HEK293 (cell line): ENCODE data around the gene FUT8.

Source experiments
- CTCF ChIA-PET: fragments of 350-600 bp; formaldehyde crosslinking; extraction: SDS; loops from one replicate; lab custom pipeline; 2021; ENCODE audit warnings: antibody characterized with exemption; lab: Yijun Ruan, JAX
- POLR2A ChIA-PET: fragments of 300-600 bp; formaldehyde crosslinking; extraction: SDS; loops from one replicate; lab custom pipeline; 2020; ENCODE audit warnings: antibody characterized with exemption, inconsistent platforms; lab: Yijun Ruan, JAX
- H3K27ac ChIP-seq: fragments of 200-500 bp; sonication (Bioruptor generic); 2 replicates; pipeline ENCODE4 v1.5.1; 2014; ENCODE audit warnings: low read depth, low read length, control low read depth, inconsistent platforms; ENCODE audit errors: extremely low read depth
- H3K36me3 ChIP-seq, 2 experiments: fragments of 200-500 bp in 1 of 2; sonication (Bioruptor generic) in 1 of 2; 1 replicate in 1 of 2; 2 replicates in 1 of 2; pipeline ENCODE4 v1.5.1; 2014 to 2017; ENCODE audit warnings: inconsistent platforms in 2 of 2, low read length in 2 of 2; ENCODE audit not compliant: control insufficient read depth in 2 of 2, insufficient read depth in 1 of 2
- H3K4me1 ChIP-seq: fragments of 200-500 bp; sonication (Bioruptor generic); 2 replicates; pipeline ENCODE4 v1.5.1; 2014; ENCODE audit warnings: mild to moderate bottlenecking, low read length, inconsistent platforms; ENCODE audit not compliant: control insufficient read depth, insufficient read depth
- H3K4me3 ChIP-seq: 2 replicates; pipeline ENCODE4 v1.5.1; 2011; ENCODE audit warnings: low read depth, mild to moderate bottlenecking, control low read depth, low read length, moderate library complexity
- H3K9me3 ChIP-seq: fragments of 200-500 bp; sonication (Bioruptor generic); 2 replicates; pipeline ENCODE4 v1.5.1; 2014; ENCODE audit warnings: low read depth, low read length, inconsistent platforms; ENCODE audit not compliant: control insufficient read depth, insufficient read depth
- EGR2 ChIP-seq: fragments of 450-650 bp; formaldehyde crosslinking; IDR thresholded peaks from 2 replicates; pipeline ENCODE4 v1.5.1; 2016; ENCODE audit warnings: low read depth, missing biosample characterization, missing genetic modification characterization
- ELK4 ChIP-seq: IDR thresholded peaks from 2 replicates; pipeline ENCODE4 v1.6.1; 2011; ENCODE audit warnings: mild to moderate bottlenecking, low read depth, low read length, borderline replicate concordance
- HOXC10 ChIP-seq: sonication (generic); formaldehyde crosslinking; IDR thresholded peaks from 2 replicates; pipeline ENCODE4 v1.8.1; 2023; ENCODE audit warnings: mild to moderate bottlenecking, missing genetic modification reagents
- OSR2 ChIP-seq: fragments of 450-650 bp; formaldehyde crosslinking; IDR thresholded peaks from 2 replicates; pipeline ENCODE4 v1.5.1; 2016; ENCODE audit warnings: missing biosample characterization, missing genetic modification characterization
- PRDM1 ChIP-seq: fragments of 450-650 bp; formaldehyde crosslinking; IDR thresholded peaks from 2 replicates; pipeline ENCODE4; 2016; ENCODE audit warnings: missing biosample characterization, missing genetic modification characterization
- TRIM28 ChIP-seq: IDR thresholded peaks from 2 replicates; pipeline ENCODE4 v1.6.1; 2011; ENCODE audit warnings: low read length, control low read depth, borderline replicate concordance
- WT1 ChIP-seq: fragments of 450-650 bp; formaldehyde crosslinking; IDR thresholded peaks from 2 replicates; pipeline ENCODE4 v1.5.1; 2016; ENCODE audit warnings: missing biosample characterization, missing genetic modification characterization
- ZFP41 ChIP-seq: fragments of 450-650 bp; formaldehyde crosslinking; IDR thresholded peaks from 2 replicates; pipeline ENCODE4 v1.5.1; 2016; ENCODE audit warnings: missing biosample characterization, missing genetic modification characterization, borderline replicate concordance
- ZNF138 ChIP-seq: fragments of 450-650 bp; formaldehyde crosslinking; IDR thresholded peaks from 2 replicates; pipeline ENCODE4 v1.5.1; 2016; ENCODE audit warnings: missing biosample characterization, missing genetic modification characterization, borderline replicate concordance
- ZNF169 ChIP-seq: fragments of 450-650 bp; formaldehyde crosslinking; IDR thresholded peaks from 2 replicates; pipeline ENCODE4 v1.5.1; 2016; ENCODE audit warnings: missing biosample characterization, missing genetic modification characterization
- ZNF223 ChIP-seq: fragments of 450-650 bp; formaldehyde crosslinking; IDR thresholded peaks from 2 replicates; pipeline ENCODE4 v1.5.1; 2016; ENCODE audit warnings: missing biosample characterization, missing genetic modification characterization
- ZNF280C ChIP-seq: fragments of 450-650 bp; formaldehyde crosslinking; IDR thresholded peaks from 2 replicates; pipeline ENCODE4 v1.5.1; 2016; ENCODE audit warnings: missing biosample characterization, missing genetic modification characterization
- ZNF280D ChIP-seq: fragments of 450-650 bp; formaldehyde crosslinking; IDR thresholded peaks from 2 replicates; pipeline ENCODE4 v1.5.1; 2016; ENCODE audit warnings: missing biosample characterization, missing genetic modification characterization
- ZNF391 ChIP-seq: fragments of 450-650 bp; formaldehyde crosslinking; IDR thresholded peaks from 2 replicates; pipeline ENCODE4 v1.5.1; 2016; ENCODE audit warnings: low read depth, missing biosample characterization, missing genetic modification characterization, borderline replicate concordance
- ZNF394 ChIP-seq: fragments of 450-650 bp; formaldehyde crosslinking; IDR thresholded peaks from 2 replicates; pipeline ENCODE4 v1.5.1; 2016; ENCODE audit warnings: missing biosample characterization, missing genetic modification characterization, mild to moderate bottlenecking, moderate library complexity, borderline replicate concordance
- ZNF433 ChIP-seq: fragments of 450-650 bp; formaldehyde crosslinking; IDR thresholded peaks from 2 replicates; pipeline ENCODE4 v1.5.1; 2016; ENCODE audit warnings: missing biosample characterization, missing genetic modification characterization, low read depth
- ZNF449 ChIP-seq: fragments of 450-650 bp; formaldehyde crosslinking; IDR thresholded peaks from 2 replicates; pipeline ENCODE4 v1.5.1; 2017; ENCODE audit warnings: missing biosample characterization, mild to moderate bottlenecking, missing genetic modification characterization, moderate library complexity
- ZNF529 ChIP-seq: fragments of 450-650 bp; formaldehyde crosslinking; IDR thresholded peaks from 2 replicates; pipeline ENCODE4 v1.5.1; 2017; ENCODE audit warnings: missing genetic modification characterization, missing biosample characterization; ENCODE audit not compliant: insufficient replicate concordance
- ZNF560 ChIP-seq: fragments of 450-650 bp; formaldehyde crosslinking; IDR thresholded peaks from 2 replicates; pipeline ENCODE4 v1.5.1; 2017; ENCODE audit warnings: missing biosample characterization, missing genetic modification characterization, borderline replicate concordance
- ZNF626 ChIP-seq: fragments of 450-650 bp; sonication (Bioruptor Pico); formaldehyde crosslinking; IDR thresholded peaks from 2 replicates; pipeline ENCODE4 v1.5.1; 2018; ENCODE audit warnings: missing biosample characterization, missing genetic modification characterization, inconsistent platforms
- ZNF639 ChIP-seq: fragments of 450-650 bp; formaldehyde crosslinking; IDR thresholded peaks from 2 replicates; pipeline ENCODE4 v1.5.1; 2016; ENCODE audit warnings: missing biosample characterization, missing genetic modification characterization
- ZNF707 ChIP-seq: fragments of 450-650 bp; formaldehyde crosslinking; IDR thresholded peaks from 2 replicates; pipeline ENCODE4 v1.5.1; 2016; ENCODE audit warnings: missing biosample characterization, missing genetic modification characterization
- ZSCAN5A ChIP-seq: fragments of 450-650 bp; formaldehyde crosslinking; IDR thresholded peaks from 2 replicates; pipeline ENCODE4 v1.5.1; 2016; ENCODE audit warnings: missing biosample characterization, missing genetic modification characterization

Gene FUT8

GRCh38 chr14:65718629-65719028 is 306.1 kb downstream of the FUT8 start:
- ChIA-PET POLR2A (no interaction called here), CTCF (interaction anchor here (0.7 to 0.8 kb wide), 2 partner anchors 103 to 106 kb away, joined by 3 to 5 read pairs; no protein-coding TSS in a partner anchor)
- TF ChIP-seq ZNF394 (tag by site-specific recombination) (no peak), ZSCAN5A (tag by site-specific recombination) (no peak), ZNF223 (tag by site-specific recombination) (no peak), WT1 (no peak), ZNF433 (tag by site-specific recombination) (no peak), ZNF391 (tag by site-specific recombination) (no peak), ZNF449 (tag by site-specific recombination) (no peak), ZNF280C (no peak), ZNF138 (no peak), ZNF707 (tag by site-specific recombination) (no peak)
- Histone ChIP-seq H3K9me3 (no peaks in the 10 kb centered on the region), H3K4me3 (no peak overlapping the region), H3K36me3 (no peaks in the 10 kb centered on the region), H3K4me1 (no peaks in the 10 kb centered on the region), H3K27ac (no peak overlapping the region)

- ChIA-PET CTCF (no interaction called here), POLR2A (no interaction called here)
- no peak overlapping the region for H3K4me3 ChIP-seq
- H3K4me1 ChIP-seq, result no peaks in the 10 kb centered on the region
- H3K9me3 ChIP-seq, result no peaks in the 10 kb centered on the region
- no peaks in the 10 kb centered on the region for H3K36me3 ChIP-seq
- H3K27ac ChIP-seq, result no peak overlapping the region
- TF ChIP-seq HOXC10 (CRISPR knock-in tag), result no peak
- no peak for TF ChIP-seq ZFP41
- TF ChIP-seq ZNF639 (tag by site-specific recombination), result no peak
- no peak for TF ChIP-seq EGR2 (tag by site-specific recombination)
- TF ChIP-seq OSR2 (tag by site-specific recombination), result no peak
- no peak for TF ChIP-seq ZNF280D
- TF ChIP-seq ZNF626 (tag by site-specific recombination), result no peak
- TF ChIP-seq ELK4, result no peak
- no peak for TF ChIP-seq ZNF169
- TF ChIP-seq ZNF529, result no peak
- TF ChIP-seq TRIM28, result no peak
- no peak for TF ChIP-seq ZNF707 (tag by site-specific recombination)
- no peak for TF ChIP-seq ZNF560
- no peak for TF ChIP-seq PRDM1 (tag by site-specific recombination)
These were observed 307.6 kb downstream of the FUT8 start for GRCh38 chr14:65720171-65720570.
